PC-3 (cell line): ENCODE results near the gene PAQR5.

Source experiments
- EZH2 ChIP-seq: fragments of 300-600 bp; sonication (generic); IDR thresholded peaks from one replicate; pipeline ENCODE4 v1.6.1; 2017; ENCODE audit warnings: antibody characterized with exemption, mild to moderate bottlenecking, low read length; ENCODE audit not compliant: unreplicated experiment
- TF ChIP-seq, protein P1 (sequence below): fragments of 300-600 bp; sonication (generic); conservative IDR thresholded peaks from 2 replicates; pipeline ENCODE4 v1.5.1; 2017; ENCODE audit warnings: antibody characterized with exemption, low read depth, mild to moderate bottlenecking, low read length

DNA sequence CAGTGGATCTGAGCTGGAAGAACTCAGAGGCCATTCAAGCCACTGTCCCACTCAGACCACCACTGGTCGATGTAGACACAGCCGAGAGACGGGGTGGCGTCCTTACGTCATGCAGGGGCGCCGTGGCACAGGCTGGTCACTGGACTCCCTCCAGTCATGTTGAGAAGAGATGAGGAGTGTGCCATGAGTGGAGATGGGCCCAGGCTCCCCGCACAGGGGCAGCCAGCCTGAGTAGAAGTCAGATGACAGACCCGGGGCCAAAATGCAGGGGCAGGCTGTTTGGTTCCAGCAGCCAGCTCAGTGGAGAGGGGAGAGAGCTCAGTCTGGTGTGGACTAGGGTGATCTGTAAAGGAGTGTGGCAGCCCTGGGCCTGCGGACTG lies 82.0 kb downstream of the PAQR5 start:
- TF ChIP-seq, protein P1, sequence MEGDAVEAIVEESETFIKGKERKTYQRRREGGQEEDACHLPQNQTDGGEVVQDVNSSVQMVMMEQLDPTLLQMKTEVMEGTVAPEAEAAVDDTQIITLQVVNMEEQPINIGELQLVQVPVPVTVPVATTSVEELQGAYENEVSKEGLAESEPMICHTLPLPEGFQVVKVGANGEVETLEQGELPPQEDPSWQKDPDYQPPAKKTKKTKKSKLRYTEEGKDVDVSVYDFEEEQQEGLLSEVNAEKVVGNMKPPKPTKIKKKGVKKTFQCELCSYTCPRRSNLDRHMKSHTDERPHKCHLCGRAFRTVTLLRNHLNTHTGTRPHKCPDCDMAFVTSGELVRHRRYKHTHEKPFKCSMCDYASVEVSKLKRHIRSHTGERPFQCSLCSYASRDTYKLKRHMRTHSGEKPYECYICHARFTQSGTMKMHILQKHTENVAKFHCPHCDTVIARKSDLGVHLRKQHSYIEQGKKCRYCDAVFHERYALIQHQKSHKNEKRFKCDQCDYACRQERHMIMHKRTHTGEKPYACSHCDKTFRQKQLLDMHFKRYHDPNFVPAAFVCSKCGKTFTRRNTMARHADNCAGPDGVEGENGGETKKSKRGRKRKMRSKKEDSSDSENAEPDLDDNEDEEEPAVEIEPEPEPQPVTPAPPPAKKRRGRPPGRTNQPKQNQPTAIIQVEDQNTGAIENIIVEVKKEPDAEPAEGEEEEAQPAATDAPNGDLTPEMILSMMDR, result no peak; the same call in 1 of the 2 replicates
- no peak for TF ChIP-seq EZH2
